NT2/D1 (cell line): ENCODE measurements around the gene B9D2.

Experiments
- SUZ12 ChIP-seq: IDR thresholded peaks from 2 replicates; pipeline ENCODE4 v1.6.1; 2011; ENCODE audit not compliant: insufficient read length, insufficient read depth; ENCODE audit errors: extremely low read depth
- ZNF274 ChIP-seq: IDR thresholded peaks from 2 replicates; pipeline ENCODE4 v1.6.1; 2011; ENCODE audit warnings: mild to moderate bottlenecking, low read depth, low read length

DNA sequence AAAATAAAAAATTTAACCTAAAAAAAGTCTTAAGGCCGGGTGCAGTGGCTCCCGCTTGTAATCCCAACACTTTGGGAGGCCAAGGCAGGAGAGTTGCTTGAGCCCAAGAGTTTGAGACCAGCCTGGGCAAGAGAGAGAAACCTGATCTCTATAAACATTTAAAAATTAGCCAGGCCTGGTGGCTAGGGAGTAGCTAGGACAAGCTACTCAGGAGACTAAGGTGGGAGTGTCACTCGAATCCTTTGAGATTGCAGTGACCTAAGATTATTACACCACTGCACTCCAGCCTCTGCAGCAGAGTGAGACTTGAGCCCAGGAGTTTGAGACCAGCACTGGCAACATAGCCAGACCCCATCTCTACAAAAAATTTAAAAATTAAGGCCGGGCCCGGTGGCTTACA is 52.9 kb downstream of the B9D2 start:
- no peak for TF ChIP-seq ZNF274
- no peak for TF ChIP-seq SUZ12
